Measurements from ENCODE around the gene GASK1A.

GASK1A gene

GRCh38 chr3:43024181-43024885 is 45.2 kb downstream of the GASK1A start:
- H3K4me3 ChIP-seq (replicated peaks; ENCODE audit: low read depth, low read length), result no peak overlapping the region
- DNase-seq (ENCODE audit: extremely low read depth, low read depth), result no peak
- no peak for TF ChIP-seq CTCF (IDR thresholded peaks at IDR 0.05; ENCODE audit: low read depth, low read length, missing control alignments)

GRCh38 chr3:43025423-43025822 is 46.3 kb downstream of the GASK1A start:
- TF ChIP-seq CTCF (IDR thresholded peaks at IDR 0.05; ENCODE audit: low read depth, low read length, missing control alignments), result no peak

GRCh38 chr3:43028001-43028400 is 48.9 kb downstream of the GASK1A start:
- no peak overlapping the region for H3K4me3 ChIP-seq (replicated peaks; ENCODE audit: low read depth, low read length)
- no peak for DNase-seq (ENCODE audit: extremely low read depth, low read depth)
- no peak for TF ChIP-seq CTCF (IDR thresholded peaks at IDR 0.05; ENCODE audit: low read depth, low read length, missing control alignments)

More at GRCh38 chr3:43025423-43025822, 46.3 kb downstream of the GASK1A start:
- no peak overlapping the region for H3K4me3 ChIP-seq (replicated peaks; ENCODE audit: low read depth, low read length)
- DNase-seq (ENCODE audit: extremely low read depth, low read depth), result no peak

GRCh38 chr3:43028678-43029490 is 49.8 kb downstream of the GASK1A start:
- no peak overlapping the region for H3K4me3 ChIP-seq (replicated peaks; ENCODE audit: low read depth, low read length)
- no peak for DNase-seq (ENCODE audit: extremely low read depth, low read depth)
- TF ChIP-seq CTCF (IDR thresholded peaks at IDR 0.05; ENCODE audit: low read depth, low read length, missing control alignments), result no peak

GRCh38 chr3:43030162-43030935 is 51.2 kb downstream of the GASK1A start:
- no peak overlapping the region for H3K4me3 ChIP-seq (replicated peaks; ENCODE audit: low read depth, low read length)
- no peak for TF ChIP-seq CTCF (IDR thresholded peaks at IDR 0.05; ENCODE audit: low read depth, low read length, missing control alignments)
- DNase-seq (ENCODE audit: extremely low read depth, low read depth), result no peak

- no peak for TF ChIP-seq CTCF (IDR thresholded peaks at IDR 0.05; ENCODE audit: low read depth, low read length, missing control alignments)
- H3K4me3 ChIP-seq (replicated peaks; ENCODE audit: low read depth, low read length), result no peak overlapping the region
- DNase-seq (ENCODE audit: extremely low read depth, low read depth), result no peak
Measured at GRCh38 chr3:43031485-43031884, 52.4 kb downstream of the GASK1A start.
